Stimulated activated memory B cell treated with anti-CD40 and anti-IgM and Interleukin-4, amounts not matched to agents 10 μg/mL and 1 μg/mL and 100 μg/mL, for 72 hours (primary cell): ENCODE results near the gene HIPK3.
"Not testable (repeated sequence)": the region's sequence is repeated elsewhere in the genome, so short reads cannot be mapped to it uniquely, and the experiment has no call there.

ENCODE experiments used
- ATAC-seq: fragments of 150-1000 bp; cut with Tn5 transposase; 2 replicates; pipeline ENCODE4 v1.10.0; 2021
- H3K27ac Mint-ChIP-seq: one replicate; pipeline ENCODE4 v1.8.0; 2022; ENCODE audit warnings: mild to moderate bottlenecking, mixed read lengths
- H3K27me3 Mint-ChIP-seq: one replicate; pipeline ENCODE4 v1.8.0; 2022; ENCODE audit warnings: mixed read lengths
- H3K36me3 Mint-ChIP-seq: one replicate; pipeline ENCODE4 v1.8.0; 2022; ENCODE audit warnings: mixed read lengths
- H3K4me1 Mint-ChIP-seq: one replicate; pipeline ENCODE4 v1.8.0; 2022; ENCODE audit warnings: mixed read lengths
- H3K4me3 Mint-ChIP-seq: one replicate; pipeline ENCODE4 v1.8.0; 2022; ENCODE audit warnings: mild to moderate bottlenecking, moderate library complexity, mixed read lengths
- H3K9me3 Mint-ChIP-seq: one replicate; pipeline ENCODE4 v1.8.0; 2022; ENCODE audit warnings: mixed read lengths

HIPK3 gene

GRCh38 chr11:33272338-33273107 lies 15.3 kb downstream of the HIPK3 start:
- Mint-ChIP-seq H3K27ac (no peak overlapping the region), H3K4me3 (no peak overlapping the region), H3K9me3 (no peaks in the 10 kb centered on the region), H3K4me1 (peaks cover 36% of the 10 kb centered on the region), H3K27me3 (no peaks in the 10 kb centered on the region), H3K36me3 (no peaks in the 10 kb centered on the region)
- ATAC-seq, result no peak

GRCh38 chr11:33273656-33274055 lies 16.5 kb downstream of the HIPK3 start:
- Mint-ChIP-seq H3K27ac (no peak overlapping the region), H3K27me3 (no peaks in the 10 kb centered on the region), H3K36me3 (no peaks in the 10 kb centered on the region), H3K9me3 (no peaks in the 10 kb centered on the region), H3K4me3 (no peak overlapping the region), H3K4me1 (peaks cover 46% of the 10 kb centered on the region)
- no peak for ATAC-seq

GRCh38 chr11:33280411-33280810 lies 23.2 kb downstream of the HIPK3 start:
- Mint-ChIP-seq H3K9me3 (no peaks in the 10 kb centered on the region), H3K4me3 (no peak overlapping the region), H3K4me1 (peaks cover 59% of the 10 kb centered on the region), H3K27me3 (no peaks in the 10 kb centered on the region), H3K36me3 (peaks cover 10% of the 10 kb centered on the region), H3K27ac (no peak overlapping the region)
- ATAC-seq, result no peak

GRCh38 chr11:33281758-33282157 lies 24.6 kb downstream of the HIPK3 start:
- no peak overlapping the region for H3K27ac Mint-ChIP-seq
- H3K4me1 Mint-ChIP-seq, result peaks cover 59% of the 10 kb centered on the region
- no peaks in the 10 kb centered on the region for H3K9me3 Mint-ChIP-seq
- peaks cover 16% of the 10 kb centered on the region for H3K36me3 Mint-ChIP-seq
- no peak overlapping the region for H3K4me3 Mint-ChIP-seq
- no peaks in the 10 kb centered on the region for H3K27me3 Mint-ChIP-seq
- no peak for ATAC-seq

GRCh38 chr11:33284818-33285217 lies 27.6 kb downstream of the HIPK3 start:
- Mint-ChIP-seq H3K4me1 (peaks cover 37% of the 10 kb centered on the region), H3K4me3 (no peak overlapping the region), H3K27ac (no peak overlapping the region), H3K27me3 (no peaks in the 10 kb centered on the region), H3K36me3 (peaks cover 29% of the 10 kb centered on the region), H3K9me3 (no peaks in the 10 kb centered on the region)
- ATAC-seq, result no peak

- no peaks in the 10 kb centered on the region for H3K27me3 Mint-ChIP-seq
- no peaks in the 10 kb centered on the region for H3K9me3 Mint-ChIP-seq
- no peak for ATAC-seq
- H3K4me1 Mint-ChIP-seq, result peaks cover 24% of the 10 kb centered on the region
- peaks cover 27% of the 10 kb centered on the region for H3K36me3 Mint-ChIP-seq
- no peak overlapping the region for H3K4me3 Mint-ChIP-seq
- H3K27ac Mint-ChIP-seq, result no peak overlapping the region
Observed at GRCh38 chr11:33290319-33290718, 33.1 kb downstream of the HIPK3 start.

- peaks cover 33% of the 10 kb centered on the region for H3K4me1 Mint-ChIP-seq
- no peaks in the 10 kb centered on the region for H3K27me3 Mint-ChIP-seq
- no peak overlapping the region for H3K27ac Mint-ChIP-seq
- ATAC-seq, result no peak
- H3K9me3 Mint-ChIP-seq, result no peaks in the 10 kb centered on the region
- peaks cover 34% of the 10 kb centered on the region for H3K36me3 Mint-ChIP-seq
- no peak overlapping the region for H3K4me3 Mint-ChIP-seq
Observed at GRCh38 chr11:33291004-33291777, 34.0 kb downstream of the HIPK3 start.

GRCh38 chr11:33292311-33292710 lies 35.1 kb downstream of the HIPK3 start:
- Mint-ChIP-seq H3K27me3 (no peaks in the 10 kb centered on the region), H3K4me3 (no peak overlapping the region), H3K36me3 (peaks cover 30% of the 10 kb centered on the region), H3K9me3 (no peaks in the 10 kb centered on the region), H3K27ac (no peak overlapping the region), H3K4me1 (peaks cover 42% of the 10 kb centered on the region)
- no peak for ATAC-seq

- Mint-ChIP-seq H3K27me3 (no peaks in the 10 kb centered on the region), H3K36me3 (peaks cover 31% of the 10 kb centered on the region), H3K4me1 (peaks cover 44% of the 10 kb centered on the region), H3K9me3 (no peaks in the 10 kb centered on the region), H3K27ac (no peak overlapping the region), H3K4me3 (no peak overlapping the region)
- no peak for ATAC-seq
Observed at GRCh38 chr11:33294224-33294623, 37.0 kb downstream of the HIPK3 start.

- H3K27me3 Mint-ChIP-seq, result no peaks in the 10 kb centered on the region
- H3K9me3 Mint-ChIP-seq, result no peaks in the 10 kb centered on the region
- H3K4me3 Mint-ChIP-seq, result no peak overlapping the region
- peaks cover 32% of the 10 kb centered on the region for H3K36me3 Mint-ChIP-seq
- H3K4me1 Mint-ChIP-seq, result peaks cover 45% of the 10 kb centered on the region
- ATAC-seq, result no peak
- H3K27ac Mint-ChIP-seq, result no peak overlapping the region
Observed at GRCh38 chr11:33294797-33295196, 37.6 kb downstream of the HIPK3 start.

- no peaks in the 10 kb centered on the region for H3K9me3 Mint-ChIP-seq
- H3K4me3 Mint-ChIP-seq, result no peak overlapping the region
- H3K27me3 Mint-ChIP-seq, result no peaks in the 10 kb centered on the region
- H3K36me3 Mint-ChIP-seq, result peaks cover 41% of the 10 kb centered on the region
- peaks cover 44% of the 10 kb centered on the region for H3K4me1 Mint-ChIP-seq
- ATAC-seq, result no peak
- H3K27ac Mint-ChIP-seq, result no peak overlapping the region
Observed at GRCh38 chr11:33296695-33297094, 39.5 kb downstream of the HIPK3 start.

- Mint-ChIP-seq H3K27ac (no peak overlapping the region), H3K9me3 (no peaks in the 10 kb centered on the region), H3K27me3 (no peaks in the 10 kb centered on the region), H3K36me3 (peaks cover 18% of the 10 kb centered on the region), H3K4me3 (no peak overlapping the region), H3K4me1 (peaks cover 23% of the 10 kb centered on the region)
- ATAC-seq, result no peak
Observed at GRCh38 chr11:33303541-33303940, 46.4 kb downstream of the HIPK3 start.

- H3K27me3 Mint-ChIP-seq, result not testable (repeated sequence)
Observed at GRCh38 chr11:33306821-33307220, 49.6 kb downstream of the HIPK3 start.

GRCh38 chr11:33307984-33308383 lies 50.8 kb downstream of the HIPK3 start:
- H3K36me3 Mint-ChIP-seq, result peaks cover 11% of the 10 kb centered on the region
- no peak overlapping the region for H3K4me3 Mint-ChIP-seq
- peaks cover 29% of the 10 kb centered on the region for H3K4me1 Mint-ChIP-seq
- H3K27me3 Mint-ChIP-seq, result no peaks in the 10 kb centered on the region
- H3K9me3 Mint-ChIP-seq, result peaks cover 2% of the 10 kb centered on the region
- H3K27ac Mint-ChIP-seq, result no peak overlapping the region
- ATAC-seq, result no peak

More at GRCh38 chr11:33306821-33307220, 49.6 kb downstream of the HIPK3 start:
- H3K9me3 Mint-ChIP-seq, H3K27ac Mint-ChIP-seq, H3K4me3 Mint-ChIP-seq, ATAC-seq: not testable (repeated sequence)
- Mint-ChIP-seq H3K4me1 (peaks cover 29% of the 10 kb centered on the region), H3K36me3 (peaks cover 11% of the 10 kb centered on the region)

GRCh38 chr11:33309118-33309517 lies 51.9 kb downstream of the HIPK3 start:
- Mint-ChIP-seq H3K27me3 (no peaks in the 10 kb centered on the region), H3K4me3 (no peak overlapping the region), H3K36me3 (peaks cover 11% of the 10 kb centered on the region), H3K9me3 (peaks cover 2% of the 10 kb centered on the region), H3K27ac (no peak overlapping the region), H3K4me1 (peaks cover 29% of the 10 kb centered on the region)
- ATAC-seq, result no peak
